HEK293 (cell line): Measurements from ENCODE around the gene AP5Z1.
A peak's percentile ranks its signal among the peaks of the same experiment; 100 is the strongest.

Experiments used
- KLF9 ChIP-seq: fragments of 450-650 bp; formaldehyde crosslinking; IDR thresholded peaks from 2 replicates; pipeline ENCODE4 v1.5.1; 2016; ENCODE audit warnings: missing biosample characterization, missing genetic modification characterization, low read depth
- MYNN ChIP-seq: fragments of 450-650 bp; formaldehyde crosslinking; IDR thresholded peaks from 2 replicates; pipeline ENCODE4 v1.5.1; 2016; ENCODE audit warnings: missing biosample characterization, missing genetic modification characterization, borderline replicate concordance
- PBX3 ChIP-seq: sonication (generic); formaldehyde crosslinking; IDR thresholded peaks from 2 replicates; pipeline ENCODE4 v1.8.1; 2022; ENCODE audit warnings: mild to moderate bottlenecking, moderate library complexity, missing genetic modification reagents
- PRDM10 ChIP-seq: fragments of 450-650 bp; formaldehyde crosslinking; IDR thresholded peaks from 2 replicates; pipeline ENCODE4 v1.5.1; 2016; ENCODE audit warnings: missing biosample characterization, missing genetic modification characterization
- ZBTB20 ChIP-seq: fragments of 450-650 bp; formaldehyde crosslinking; IDR thresholded peaks from 2 replicates; pipeline ENCODE4 v1.5.1; 2016; ENCODE audit warnings: missing biosample characterization, missing genetic modification characterization
- ZBTB7A ChIP-seq: fragments of 450-650 bp; formaldehyde crosslinking; IDR thresholded peaks from 2 replicates; pipeline ENCODE4 v1.5.1; 2016; ENCODE audit warnings: low read depth, missing biosample characterization, missing genetic modification characterization
- ZFP3 ChIP-seq: fragments of 450-650 bp; formaldehyde crosslinking; IDR thresholded peaks from 2 replicates; pipeline ENCODE4 v1.5.1; 2016; ENCODE audit warnings: low read depth, missing biosample characterization, missing genetic modification characterization
- ZNF148 ChIP-seq: fragments of 450-650 bp; formaldehyde crosslinking; IDR thresholded peaks from 2 replicates; pipeline ENCODE4 v1.5.0; 2017; ENCODE audit warnings: missing biosample characterization, missing genetic modification characterization, borderline replicate concordance
- ZNF19 ChIP-seq: fragments of 450-650 bp; formaldehyde crosslinking; IDR thresholded peaks from 2 replicates; pipeline ENCODE4; 2016; ENCODE audit warnings: missing biosample characterization, missing genetic modification characterization, low read depth
- ZNF214 ChIP-seq: fragments of 450-650 bp; formaldehyde crosslinking; IDR thresholded peaks from 2 replicates; pipeline ENCODE4 v1.5.1; 2017; ENCODE audit warnings: missing biosample characterization, mild to moderate bottlenecking, missing genetic modification characterization, borderline replicate concordance
- ZNF223 ChIP-seq: fragments of 450-650 bp; formaldehyde crosslinking; IDR thresholded peaks from 2 replicates; pipeline ENCODE4 v1.5.1; 2016; ENCODE audit warnings: missing biosample characterization, missing genetic modification characterization
- ZNF239 ChIP-seq: fragments of 450-650 bp; formaldehyde crosslinking; IDR thresholded peaks from 2 replicates; pipeline ENCODE4 v1.5.1; 2016; ENCODE audit warnings: missing biosample characterization, missing genetic modification characterization
- ZNF302 ChIP-seq: fragments of 450-650 bp; formaldehyde crosslinking; IDR thresholded peaks from 2 replicates; pipeline ENCODE4 v1.5.1; 2016; ENCODE audit warnings: missing biosample characterization, missing genetic modification characterization, low read depth
- ZNF391 ChIP-seq: fragments of 450-650 bp; formaldehyde crosslinking; IDR thresholded peaks from 2 replicates; pipeline ENCODE4 v1.5.1; 2016; ENCODE audit warnings: low read depth, missing biosample characterization, missing genetic modification characterization, borderline replicate concordance
- ZNF394 ChIP-seq: fragments of 450-650 bp; formaldehyde crosslinking; IDR thresholded peaks from 2 replicates; pipeline ENCODE4 v1.5.1; 2016; ENCODE audit warnings: missing biosample characterization, missing genetic modification characterization, mild to moderate bottlenecking, moderate library complexity, borderline replicate concordance
- ZNF449 ChIP-seq: fragments of 450-650 bp; formaldehyde crosslinking; IDR thresholded peaks from 2 replicates; pipeline ENCODE4 v1.5.1; 2017; ENCODE audit warnings: missing biosample characterization, mild to moderate bottlenecking, missing genetic modification characterization, moderate library complexity
- ZNF513 ChIP-seq: fragments of 450-650 bp; IDR thresholded peaks from 2 replicates; pipeline ENCODE4 v1.5.1; 2018; ENCODE audit warnings: missing biosample characterization, missing genetic modification characterization
- ZNF544 ChIP-seq: fragments of 450-650 bp; formaldehyde crosslinking; IDR thresholded peaks from 2 replicates; pipeline ENCODE4 v1.5.0; 2017; ENCODE audit warnings: missing biosample characterization, missing genetic modification characterization
- ZNF580 ChIP-seq: fragments of 450-650 bp; formaldehyde crosslinking; IDR thresholded peaks from 2 replicates; pipeline ENCODE4 v1.5.1; 2016; ENCODE audit warnings: missing biosample characterization, missing genetic modification characterization
- ZNF610 ChIP-seq: fragments of 450-650 bp; formaldehyde crosslinking; IDR thresholded peaks from 2 replicates; pipeline ENCODE4 v1.5.1; 2016; ENCODE audit warnings: missing biosample characterization, missing genetic modification characterization, borderline replicate concordance
- ZNF664 ChIP-seq: fragments of 450-650 bp; formaldehyde crosslinking; IDR thresholded peaks from 2 replicates; pipeline ENCODE4 v1.5.1; 2016; ENCODE audit warnings: missing biosample characterization, missing genetic modification characterization
- ZNF670 ChIP-seq: fragments of 450-650 bp; formaldehyde crosslinking; IDR thresholded peaks from 2 replicates; pipeline ENCODE4 v1.5.1; 2016; ENCODE audit warnings: missing biosample characterization, missing genetic modification characterization, low read depth

The AP5Z1 gene

GRCh38 chr7:4775250-4775847, at the start of gene AP5Z1 (continued):
- TF ChIP-seq ZNF394 (tag by site-specific recombination) (peak; percentile 51; the same call in 1 of the 2 replicates), ZNF610 (tag by site-specific recombination) (no peak), PRDM10 (tag by site-specific recombination) (no peak), ZBTB7A (no peak), ZFP3 (tag by site-specific recombination) (no peak), ZBTB20 (tag by site-specific recombination) (peak; percentile 47; the same call in 1 of the 2 replicates), MYNN (tag by site-specific recombination) (no peak), ZNF148 (tag by site-specific recombination) (no peak), ZNF223 (tag by site-specific recombination) (no peak), ZNF449 (tag by site-specific recombination) (no peak), ZNF544 (tag by site-specific recombination) (no peak), PBX3 (CRISPR knock-in tag) (peak; percentile 77; the same call in 1 of the 2 replicates), ZNF513 (tag by site-specific recombination) (no peak), ZNF391 (no peak), ZNF239 (tag by site-specific recombination) (no peak), ZNF670 (no peak), ZNF19 (tag by site-specific recombination) (no peak), KLF9 (tag by site-specific recombination) (peak; percentile 39; the same call in 1 of the 2 replicates), ZNF580 (tag by site-specific recombination) (no peak), ZNF664 (tag by site-specific recombination) (no peak), ZNF214 (tag by site-specific recombination) (no peak), ZNF302 (tag by site-specific recombination) (no peak)
